GM12864 (cell line): ENCODE data around the gene SLC41A3.

Experiments
- DNase-seq: peaks from one replicate; pipeline ENCODE4 v3.0.0-alpha.2; 2011; ENCODE audit warnings: low read depth
- H3K4me3 ChIP-seq: 2 replicates; pipeline ENCODE4 v1.5.1; 2011; ENCODE audit warnings: mild to moderate bottlenecking, low read depth, low read length, control low read depth
- CTCF ChIP-seq: IDR thresholded peaks from 2 replicates; pipeline ENCODE4 v1.5.1; 2011; ENCODE audit warnings: low read depth, mild to moderate bottlenecking, moderate library complexity, low read length, control low read depth, inconsistent platforms; ENCODE audit errors: missing control alignments

SLC41A3 gene

GRCh38 chr3:126033765-126034164 lies 50.2 kb downstream of the SLC41A3 start:
- TF ChIP-seq CTCF, result no peak
- no peak overlapping the region for H3K4me3 ChIP-seq
- DNase-seq, result no peak

GRCh38 chr3:126033051-126033745 lies 50.7 kb downstream of the SLC41A3 start:
- TF ChIP-seq CTCF, result no peak
- DNase-seq, result no peak
- no peak overlapping the region for H3K4me3 ChIP-seq

- no peak overlapping the region for H3K4me3 ChIP-seq
- no peak for DNase-seq
- TF ChIP-seq CTCF, result no peak
These were observed 51.9 kb downstream of the SLC41A3 start for GRCh38 chr3:126031981-126032471.

- DNase-seq, result no peak
- TF ChIP-seq CTCF, result no peak
These were observed 53.5 kb downstream of the SLC41A3 start for GRCh38 chr3:126030455-126030854.

GRCh38 chr3:126029241-126029640 lies 54.7 kb downstream of the SLC41A3 start:
- no peak overlapping the region for H3K4me3 ChIP-seq
- TF ChIP-seq CTCF, result no peak
- DNase-seq, result no peak

More at GRCh38 chr3:126030455-126030854, 53.5 kb downstream of the SLC41A3 start:
- H3K4me3 ChIP-seq, result no peak overlapping the region

- no peak overlapping the region for H3K4me3 ChIP-seq
- no peak for TF ChIP-seq CTCF
- DNase-seq, result no peak
These were observed 55.8 kb downstream of the SLC41A3 start for GRCh38 chr3:126028096-126028495.

- no peak for DNase-seq
- no peak for TF ChIP-seq CTCF
- no peak overlapping the region for H3K4me3 ChIP-seq
These were observed 57.2 kb downstream of the SLC41A3 start for GRCh38 chr3:126026761-126027160.
